ENCODE results near the gene TBXA2R.
"Not testable (repeated sequence)": the region's sequence is repeated elsewhere in the genome, so short reads cannot be mapped to it uniquely, and the experiment has no call there.

TBXA2R gene

GRCh38 chr19:3606690-3607289, at the start of gene TBXA2R:
TBXA2R (minus strand) TSS chr19:3606875; CDS start chr19:3600634, 6,241 bp downstream.
- peak; percentile 96 for DNase-seq (ENCODE audit: low spot score)

GRCh38 chr19:3656073-3656746, 49.5 kb upstream of the TBXA2R start:
- no peak for DNase-seq (ENCODE audit: low spot score)

GRCh38 chr19:3655402-3656072, 48.9 kb upstream of the TBXA2R start:
- DNase-seq (ENCODE audit: low spot score): peak; percentile 99

- no peak for DNase-seq (ENCODE audit: low spot score)
These were observed 47.3 kb upstream of the TBXA2R start for GRCh38 chr19:3653865-3654513.

GRCh38 chr19:3653081-3653795, 46.6 kb upstream of the TBXA2R start:
- no peak for DNase-seq (ENCODE audit: low spot score)

GRCh38 chr19:3652422-3652821, 45.7 kb upstream of the TBXA2R start:
- no peak for DNase-seq (ENCODE audit: low spot score)

DNA sequence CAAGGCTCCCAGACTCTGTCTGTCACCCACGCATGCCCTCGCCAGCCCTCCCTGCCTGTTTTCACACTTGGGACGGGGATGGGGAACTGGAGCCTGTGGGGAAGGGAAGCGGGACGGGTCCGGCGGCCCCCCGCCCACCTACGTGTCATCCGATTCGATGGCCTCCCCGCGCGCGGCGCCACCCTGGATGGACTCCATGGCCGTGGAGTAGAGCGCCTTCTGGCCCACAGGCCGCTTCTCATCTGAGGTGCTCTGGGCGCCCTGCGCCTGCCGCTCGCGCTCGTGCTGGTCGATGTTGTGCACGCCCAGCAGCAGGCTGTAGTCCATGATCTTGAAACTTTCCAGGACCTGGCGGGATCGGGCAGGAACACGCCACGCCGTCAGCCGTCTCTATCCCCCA, 45.0 kb upstream of the TBXA2R start:
- no peak for DNase-seq (ENCODE audit: low spot score)

DNA sequence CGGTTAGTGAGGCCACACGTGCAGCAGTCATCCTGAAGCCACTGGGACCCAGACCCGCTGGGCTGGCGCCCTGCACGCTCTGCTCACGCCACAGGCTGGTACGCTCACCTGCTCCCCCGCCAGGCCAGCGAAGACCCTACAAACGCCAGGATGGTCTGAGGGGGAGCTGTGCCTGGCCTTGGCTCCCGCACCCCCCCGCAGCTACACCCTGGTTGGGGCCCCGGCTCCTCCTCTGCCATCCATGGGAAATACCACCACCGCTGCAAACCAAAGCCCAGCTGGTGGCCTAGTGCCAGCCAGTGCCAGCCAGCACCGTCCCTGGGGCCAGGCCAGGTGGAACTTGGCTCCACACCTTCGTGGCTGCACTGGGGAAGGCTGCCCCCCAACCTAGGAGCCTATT, 43.2 kb upstream of the TBXA2R start:
- DNase-seq (ENCODE audit: low spot score): no peak

DNA sequence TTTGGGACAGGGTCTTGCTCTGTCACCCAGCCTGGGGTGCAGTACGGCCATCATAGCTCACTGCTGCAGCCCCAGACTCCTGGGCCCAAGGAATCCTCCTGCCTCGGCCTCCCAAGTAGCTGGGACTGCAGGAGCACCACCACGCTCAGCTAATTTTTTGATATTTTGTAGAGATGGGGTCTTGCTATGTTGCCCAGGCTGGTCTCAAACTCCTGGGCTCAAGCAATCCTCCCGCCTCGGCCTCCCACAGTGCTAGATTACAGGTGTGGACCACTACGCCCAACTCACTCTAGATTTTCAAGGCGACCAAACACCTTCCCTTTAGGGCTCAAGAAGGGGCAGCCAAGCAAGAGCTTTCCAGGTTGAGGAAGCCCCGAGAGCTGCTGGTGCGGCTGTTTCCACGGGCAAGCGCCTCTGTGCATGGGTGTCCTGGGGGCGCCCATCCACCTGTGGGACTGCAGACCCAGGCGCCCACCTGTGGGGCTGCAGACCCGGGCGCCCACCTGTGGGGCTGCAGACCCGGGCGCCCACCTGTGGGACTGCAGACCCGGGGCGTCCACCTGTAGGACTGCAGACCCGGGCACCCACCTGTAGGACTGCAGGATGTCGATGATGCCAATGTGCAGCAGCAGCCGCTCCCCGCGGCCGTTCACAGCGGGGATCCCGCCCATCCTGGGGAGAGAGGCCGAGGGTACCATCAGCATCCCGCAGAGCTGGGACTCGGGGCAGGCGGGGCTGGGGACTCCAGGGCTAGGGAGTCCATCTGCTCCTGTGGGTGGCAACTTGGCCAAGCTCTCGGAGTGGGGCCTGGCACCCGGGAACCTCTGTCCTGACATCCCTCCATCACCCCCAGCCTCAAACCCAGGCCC, 41.6 kb upstream of the TBXA2R start:
- no peak for DNase-seq (ENCODE audit: low spot score)

DNA sequence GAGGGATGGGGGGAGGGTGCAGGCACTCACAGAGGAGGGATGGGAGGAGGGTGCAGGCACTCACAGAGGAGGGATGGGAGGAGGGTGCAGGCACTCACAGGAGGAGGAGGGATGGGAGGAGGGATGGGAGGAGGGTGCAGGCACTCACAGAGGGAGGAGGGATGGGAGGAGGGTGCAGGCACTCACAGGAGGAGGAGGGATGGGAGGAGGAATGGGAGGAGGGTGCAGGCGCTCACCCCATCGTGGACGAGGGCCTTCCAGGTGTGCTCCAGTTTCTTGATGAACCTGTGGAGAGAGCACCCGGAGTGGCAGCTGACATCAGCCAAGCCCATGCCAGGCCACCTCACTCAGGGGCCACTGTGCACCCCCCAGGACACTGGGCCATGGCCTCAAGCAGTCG, 40.4 kb upstream of the TBXA2R start:
- DNase-seq (ENCODE audit: low spot score): not testable (repeated sequence)

GRCh38 chr19:3646336-3647092, 39.8 kb upstream of the TBXA2R start:
- no peak for DNase-seq (ENCODE audit: low spot score)

DNA sequence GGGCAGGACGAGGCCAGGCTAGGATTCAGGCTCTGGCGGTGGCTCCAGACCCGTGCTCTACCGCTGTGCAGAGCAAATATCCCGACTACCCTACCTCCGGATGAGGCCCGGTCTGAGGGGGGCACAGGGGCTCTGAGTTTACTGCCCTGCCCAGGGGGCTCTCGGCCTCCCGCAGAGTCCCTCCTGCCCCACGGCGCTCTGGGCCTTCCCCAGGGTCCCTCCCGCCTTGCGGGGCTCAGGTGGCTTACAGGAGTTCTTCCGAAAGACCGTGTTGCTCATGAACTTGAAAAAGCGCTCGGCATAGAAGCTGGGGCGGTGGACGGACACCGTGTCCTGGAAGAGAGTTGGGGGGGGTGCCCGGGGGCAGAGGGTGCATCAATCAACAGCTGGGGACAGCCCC, 39.1 kb upstream of the TBXA2R start:
- no peak for DNase-seq (ENCODE audit: low spot score)

DNA sequence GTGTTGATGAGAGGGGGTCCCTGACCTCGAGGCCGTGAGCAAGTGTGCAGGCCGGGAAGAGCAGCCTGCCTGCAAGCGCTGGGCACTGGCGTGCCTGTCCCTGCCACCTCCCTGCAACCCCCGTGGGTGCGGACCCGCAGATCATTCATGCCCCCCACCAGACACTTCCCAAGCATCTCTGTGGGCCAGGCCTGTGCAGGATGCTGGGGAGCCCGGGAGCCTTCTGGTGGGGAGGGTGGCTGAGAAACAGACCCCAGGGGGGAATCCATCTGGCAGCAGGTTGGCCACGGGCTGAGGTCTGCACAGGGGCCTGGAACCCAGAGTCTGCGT, 38.4 kb upstream of the TBXA2R start:
- DNase-seq (ENCODE audit: low spot score): no peak

DNA sequence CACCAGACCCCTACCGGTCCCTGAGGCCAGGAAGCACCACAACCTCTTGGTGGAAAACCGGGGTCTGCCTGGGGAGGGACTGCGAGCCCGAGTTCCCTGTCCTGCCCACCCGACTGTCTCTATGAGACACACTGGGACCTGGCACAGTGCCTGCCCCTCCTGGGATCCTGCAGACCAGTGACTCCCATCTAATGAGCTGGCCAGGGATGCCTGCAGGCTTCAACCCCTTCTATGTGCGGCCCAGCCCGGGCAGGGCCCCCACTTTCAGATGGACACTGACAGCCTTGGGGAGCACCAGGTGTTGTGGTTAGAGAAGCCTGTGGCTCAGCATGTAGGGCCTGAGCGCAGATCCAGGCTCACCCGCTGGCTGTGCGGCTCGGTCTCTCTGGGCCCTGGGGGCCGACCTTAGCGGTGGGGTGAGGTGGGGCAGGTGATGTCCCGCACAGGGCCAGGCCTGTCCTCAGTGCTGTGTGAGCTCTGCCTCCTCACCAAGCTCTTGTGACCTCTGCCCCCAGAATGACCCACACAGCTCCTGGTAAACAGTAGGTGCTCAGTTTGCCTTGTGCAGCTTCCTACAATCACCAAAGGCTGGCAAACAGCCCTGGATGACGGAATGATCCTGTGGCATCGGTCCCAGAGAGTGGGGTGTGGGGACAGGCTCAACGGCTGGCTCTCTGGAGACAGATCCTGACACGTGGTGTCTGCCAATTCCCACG, 37.8 kb upstream of the TBXA2R start:
- peak; percentile 39 for DNase-seq (ENCODE audit: low spot score)

GRCh38 chr19:3643674-3644313, 37.1 kb upstream of the TBXA2R start:
- no peak for DNase-seq (ENCODE audit: low spot score)

DNA sequence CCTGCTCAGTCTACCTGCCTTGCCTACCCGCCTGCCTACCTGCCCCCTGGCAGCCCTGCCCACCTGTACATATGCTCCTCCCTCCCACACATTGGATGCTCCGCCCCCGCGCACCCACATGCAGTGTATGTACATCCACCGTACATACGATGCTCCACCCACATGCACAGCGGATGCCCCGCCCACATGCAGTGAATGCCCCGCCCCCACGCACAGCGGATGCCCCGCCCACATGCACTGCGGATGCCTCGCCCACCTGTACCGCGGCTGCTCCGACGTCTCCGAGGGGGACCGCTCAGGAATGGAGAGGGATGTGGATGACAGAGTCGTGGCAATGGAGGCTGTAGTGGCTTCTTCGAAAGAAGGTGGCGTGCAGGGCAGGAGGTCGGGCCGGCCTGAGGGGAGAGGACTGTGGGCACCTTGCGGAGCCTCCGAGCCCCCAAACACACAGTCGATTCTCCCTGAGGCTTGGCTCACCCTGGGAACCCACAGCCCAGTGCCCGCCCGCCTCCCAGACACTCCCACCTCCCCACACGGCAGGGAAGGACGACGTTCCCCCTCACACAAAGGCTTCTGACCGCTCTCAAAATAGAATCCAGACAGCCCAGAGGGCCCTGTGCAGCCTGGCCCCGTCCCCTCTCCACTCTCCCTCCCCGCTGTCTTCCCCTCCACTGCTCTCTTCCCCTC, 36.5 kb upstream of the TBXA2R start:
- DNase-seq (ENCODE audit: low spot score): no peak

DNA sequence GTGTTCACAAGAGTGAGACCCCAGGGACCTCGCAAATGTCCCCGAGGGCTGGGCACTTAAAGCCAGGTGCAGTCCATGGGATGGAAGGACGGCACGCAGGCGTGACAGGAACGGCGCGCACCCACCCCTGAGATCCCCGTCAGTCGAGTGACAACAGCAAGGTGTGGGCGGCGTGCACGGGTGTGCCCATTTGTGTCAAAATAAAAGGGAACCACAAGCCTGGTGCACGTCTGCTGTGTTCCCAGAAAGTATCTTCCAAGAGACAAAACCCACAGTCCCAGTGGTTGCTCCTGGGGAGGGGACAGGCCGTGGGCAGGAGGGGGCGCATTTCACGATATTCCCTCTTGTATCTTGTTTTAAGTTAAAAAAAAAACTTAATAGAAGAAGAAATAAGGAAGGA, 35.6 kb upstream of the TBXA2R start:
- DNase-seq (ENCODE audit: low spot score): no peak

- no peak for DNase-seq (ENCODE audit: low spot score)
These were observed 35.0 kb upstream of the TBXA2R start for GRCh38 chr19:3641515-3642269.

Data from GM03348 (cell line).